Peyer's patch (tissue), 4 donors: ENCODE measurements around the gene PPP2R5E. TPM values are rescaled to one million over a fixed set of nuclear protein-coding genes. Genes with fewer than 3 reads are reported as not detected.

Experiments
- DNase-seq, 3 donors: peaks; one replicate each; pipeline ENCODE4 v3.0.0-alpha.2; 2017 to 2019
- H3K27ac ChIP-seq, 4 donors: fragments of 200-600 bp; sonication (generic); one replicate each; pipeline ENCODE4 v1.5.1; 2016 to 2019
- H3K27me3 ChIP-seq, 2 donors: fragments of 200-600 bp; sonication (generic); one replicate each; pipeline ENCODE4 v1.5.1; 2019
- H3K36me3 ChIP-seq, 3 donors: fragments of 200-600 bp; sonication (generic); one replicate each; pipeline ENCODE4 v1.5.1; 2016 to 2019
- H3K4me1 ChIP-seq, 4 donors: fragments of 200-600 bp; sonication (generic); one replicate each; pipeline ENCODE4 v1.5.1; 2016 to 2019
- H3K4me3 ChIP-seq, 4 donors: fragments of 200-600 bp; sonication (generic); 1 replicate in 3 of 4; 2 replicates in 1 of 4; pipeline ENCODE4 v1.5.1; 2016 to 2019; ENCODE audit warnings: mild to moderate bottlenecking in 1 of 4
- H3K9me3 ChIP-seq, 4 donors: fragments of 200-600 bp; sonication (generic); one replicate each; pipeline ENCODE4 v1.5.1; 2016 to 2019; ENCODE audit warnings: mild to moderate bottlenecking in 1 of 4
- CTCF ChIP-seq, 6 experiments: fragments of 450-650 bp in 4 of 6; fragments of 200-600 bp in 2 of 6; sonication (generic) in 1 of 6; IDR thresholded peaks; one replicate each; pipeline ENCODE4 v1.5.1; 2017 to 2019; ENCODE audit warnings: antibody characterized with exemption in 6 of 6, mild to moderate bottlenecking in 3 of 6, moderate library complexity in 1 of 6
- POLR2A ChIP-seq, 2 donors: fragments of 450-650 bp; IDR thresholded peaks; one replicate each; pipeline ENCODE4 v1.5.1; 2017; ENCODE audit warnings: antibody characterized with exemption in 2 of 2, mild to moderate bottlenecking in 2 of 2, moderate library complexity in 2 of 2
- total RNA-seq, 4 donors: library from RNA; depleted of rRNA; stranded (reverse); fragments of >200 nt; gene quantifications; one replicate each; pipeline ENCODE4 v1.1.0, GENCODE V29; 2016

The PPP2R5E gene
- total RNA-seq, 4 donors from 2014 or later: 14.9 to 19.3 (median 17.0) TPM

- no peak for TF ChIP-seq CTCF (IDR thresholded peaks at IDR 0.05)
- no peak for TF ChIP-seq POLR2A (IDR thresholded peaks at IDR 0.05)
- no peaks in the 10 kb centered on the region for H3K9me3 ChIP-seq
- H3K27me3 ChIP-seq: no peaks in the 10 kb centered on the region
- H3K27ac ChIP-seq: no peak overlapping the region
- no peak overlapping the region for H3K4me3 ChIP-seq
- no peaks in the 10 kb centered on the region for H3K36me3 ChIP-seq
- H3K4me1 ChIP-seq: no peaks in the 10 kb centered on the region
- no peak for DNase-seq
Observed at GRCh38 chr14:63564318-63564717, 21.1 kb upstream of the PPP2R5E start.

GRCh38 chr14:63563370-63564026, 20.3 kb upstream of the PPP2R5E start:
- Histone ChIP-seq H3K4me3 (no peak overlapping the region), H3K27ac (no peak overlapping the region), H3K9me3 (no peaks in the 10 kb centered on the region), H3K36me3 (no peaks in the 10 kb centered on the region), H3K27me3 (no peaks in the 10 kb centered on the region), H3K4me1 (no peaks in the 10 kb centered on the region)
- TF ChIP-seq POLR2A (IDR thresholded peaks at IDR 0.05) (no peak), CTCF (IDR thresholded peaks at IDR 0.05) (no peak)
- DNase-seq: no peak

GRCh38 chr14:63562405-63562804, 19.2 kb upstream of the PPP2R5E start:
- no peak overlapping the region for H3K4me3 ChIP-seq
- no peak overlapping the region for H3K27ac ChIP-seq
- no peaks in the 10 kb centered on the region for H3K36me3 ChIP-seq
- TF ChIP-seq POLR2A (IDR thresholded peaks at IDR 0.05): no peak
- TF ChIP-seq CTCF (IDR thresholded peaks at IDR 0.05): no peak
- H3K4me1 ChIP-seq: no peaks in the 10 kb centered on the region
- no peak for DNase-seq
- no peaks in the 10 kb centered on the region for H3K9me3 ChIP-seq
- H3K27me3 ChIP-seq: no peaks in the 10 kb centered on the region

- Histone ChIP-seq H3K9me3 (no peaks in the 10 kb centered on the region), H3K36me3 (no peaks in the 10 kb centered on the region), H3K4me1 (no peaks in the 10 kb centered on the region), H3K27ac (no peak overlapping the region), H3K4me3 (no peak overlapping the region), H3K27me3 (no peaks in the 10 kb centered on the region)
- no peak for TF ChIP-seq POLR2A (IDR thresholded peaks at IDR 0.05)
- DNase-seq: no peak
Observed at GRCh38 chr14:63555572-63555971, 12.4 kb upstream of the PPP2R5E start.

- H3K27me3 ChIP-seq: no peaks in the 10 kb centered on the region
- H3K9me3 ChIP-seq: no peaks in the 10 kb centered on the region
- no peaks in the 10 kb centered on the region for H3K4me1 ChIP-seq
- H3K27ac ChIP-seq: no peak overlapping the region
- TF ChIP-seq POLR2A (IDR thresholded peaks at IDR 0.05) (no peak), CTCF (IDR thresholded peaks at IDR 0.05) (no peak)
- no peak for DNase-seq
- no peaks in the 10 kb centered on the region for H3K36me3 ChIP-seq
- no peak overlapping the region for H3K4me3 ChIP-seq
Observed at GRCh38 chr14:63551332-63551731, 8.2 kb upstream of the PPP2R5E start.

GRCh38 chr14:63547798-63548335, 4.7 kb upstream of the PPP2R5E start:
- no peak for DNase-seq
- TF ChIP-seq CTCF (IDR thresholded peaks at IDR 0.05) (no peak), POLR2A (IDR thresholded peaks at IDR 0.05) (no peak)
- Histone ChIP-seq H3K27me3 (no peaks in the 10 kb centered on the region), H3K36me3 (no peaks in the 10 kb centered on the region), H3K9me3 (no peaks in the 10 kb centered on the region), H3K4me3 (no peak overlapping the region), H3K4me1 (peaks cover 0 to 4% (median 0%) of the 10 kb centered on the region in 4 donors), H3K27ac (no peak overlapping the region)
